NCI-H187 (cell line): ENCODE results near the gene RTN1.

Experiments
- DNase-seq, 2 experiments: peaks; one replicate each; lab custom pipeline; 2025; lab: John Stamatoyannopoulos, UW

The RTN1 gene

DNA sequence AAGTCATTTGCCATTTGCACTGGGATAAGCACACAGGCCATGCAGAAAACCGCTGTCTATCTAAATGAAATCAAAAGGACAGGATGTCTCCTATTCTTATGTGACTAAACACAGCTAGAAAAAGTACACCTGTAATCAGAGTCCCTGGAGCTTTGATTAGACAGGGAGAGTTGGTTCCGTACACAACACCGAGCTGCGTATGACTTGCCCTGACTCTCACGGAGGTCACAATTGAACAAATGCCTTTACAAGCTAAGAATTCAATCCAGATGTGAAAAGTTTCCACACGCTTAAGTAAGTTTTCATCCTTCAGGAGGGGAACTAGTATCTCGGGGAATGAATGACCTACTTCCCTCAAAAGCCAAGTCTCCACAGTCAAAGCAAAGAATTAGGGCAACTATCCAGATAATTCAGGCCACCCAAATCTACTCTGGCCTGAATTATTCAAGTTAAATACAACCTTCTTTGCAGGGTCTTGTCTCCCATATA lies 67.5 kb downstream of the RTN1 start:
- DNase-seq: no peak

- no peak for DNase-seq
Measured at GRCh38 chr14:59788176-59788575, 82.4 kb downstream of the RTN1 start.

GRCh38 chr14:59787045-59787674 lies 83.4 kb downstream of the RTN1 start:
- no peak for DNase-seq

GRCh38 chr14:59785629-59786028 lies 84.9 kb downstream of the RTN1 start:
- no peak for DNase-seq

- DNase-seq: no peak
Measured at GRCh38 chr14:59782760-59783159, 87.8 kb downstream of the RTN1 start.

DNA sequence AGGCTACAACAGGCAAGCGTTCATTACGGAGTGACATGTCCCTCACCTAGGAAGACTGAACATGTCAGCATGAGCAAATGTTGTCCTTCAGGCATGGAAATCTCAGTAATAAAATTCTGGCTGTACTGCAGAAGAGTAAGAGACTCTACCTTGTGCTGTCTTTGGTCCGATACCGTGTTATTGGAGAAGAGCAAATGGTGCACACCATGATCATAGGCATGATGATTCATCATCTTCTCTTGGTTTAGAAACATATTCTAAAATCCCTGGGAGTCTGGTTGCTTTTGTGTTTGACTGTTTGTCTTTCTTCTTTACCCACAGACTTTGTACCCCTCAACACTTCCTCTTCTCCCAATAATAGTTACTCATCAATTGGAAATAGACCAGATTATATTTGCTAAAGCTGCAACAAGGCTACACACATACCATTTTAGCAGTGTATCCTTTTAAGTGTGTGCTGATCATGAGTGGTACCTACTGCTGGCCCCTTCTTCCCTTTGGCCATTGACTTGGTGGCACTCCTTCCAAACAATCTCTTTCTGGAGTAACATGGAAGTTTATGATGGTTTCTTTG lies 93.5 kb downstream of the RTN1 start:
- no peak for DNase-seq

GRCh38 chr14:59776468-59776867 lies 94.1 kb downstream of the RTN1 start:
- DNase-seq: no peak

DNA sequence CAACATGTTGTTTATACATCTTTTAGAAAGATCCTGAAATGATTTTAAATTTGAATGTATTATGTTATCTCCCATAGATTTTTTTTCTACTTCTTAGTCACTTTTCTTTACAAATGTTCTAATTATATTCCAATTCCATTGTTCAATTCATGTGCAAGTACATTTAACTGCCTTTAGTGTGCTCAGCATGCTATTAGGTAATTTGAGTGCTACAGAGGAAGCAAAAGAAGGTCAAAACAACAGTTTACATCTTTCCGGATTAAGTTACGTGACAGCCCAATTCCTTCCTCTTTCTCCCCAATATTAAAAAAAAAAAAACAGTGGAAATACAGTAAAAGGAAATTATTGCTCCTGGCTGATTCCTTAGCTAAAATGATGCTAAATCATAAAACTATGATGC lies 98.3 kb downstream of the RTN1 start:
- no peak for DNase-seq

DNA sequence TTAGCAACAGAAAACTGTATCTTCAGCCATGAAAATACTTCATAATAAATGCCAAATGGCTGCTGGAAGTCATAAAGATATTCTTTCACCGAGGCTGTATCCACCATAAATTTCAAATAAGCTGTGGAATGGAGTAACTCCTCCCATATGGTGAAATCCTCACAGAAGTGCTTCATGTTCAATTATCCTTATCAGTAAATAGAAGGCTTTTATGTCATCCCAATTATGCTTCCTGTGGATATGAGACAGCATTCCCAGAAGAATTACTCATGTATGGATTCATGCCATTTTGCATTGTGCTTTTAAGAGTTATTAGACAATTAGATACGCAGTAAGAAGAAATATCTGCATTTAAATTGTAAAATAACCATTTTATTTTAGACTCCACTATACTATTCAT lies 99.0 kb downstream of the RTN1 start:
- peak; percentile 18 to 77 for DNase-seq

GRCh38 chr14:59769586-59769985 lies 101.0 kb downstream of the RTN1 start:
- no peak for DNase-seq

- no peak for DNase-seq
Measured at GRCh38 chr14:59768855-59769375, 101.7 kb downstream of the RTN1 start.

DNA sequence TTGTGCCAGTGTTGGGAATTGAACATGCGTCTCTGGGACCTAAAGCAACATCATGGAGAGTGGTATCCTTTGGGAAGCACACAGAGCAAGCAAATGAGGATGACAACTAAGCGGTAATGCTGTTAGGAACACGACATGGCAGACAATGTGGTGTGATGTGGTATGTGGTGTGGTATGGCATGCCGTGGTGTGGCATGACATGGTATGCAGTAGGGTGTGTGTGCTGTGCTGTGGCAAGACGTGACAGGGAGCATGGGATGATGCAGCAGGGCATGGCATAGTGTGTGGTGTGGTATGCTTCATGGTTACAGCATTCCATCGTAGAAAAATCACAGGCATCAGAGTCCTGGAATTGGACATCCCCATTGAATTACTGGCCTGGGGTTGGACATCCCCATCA lies 108.7 kb downstream of the RTN1 start:
- no peak for DNase-seq

GRCh38 chr14:59755409-59756135 lies 115.0 kb downstream of the RTN1 start:
- DNase-seq: no peak

GRCh38 chr14:59754256-59754655 lies 116.3 kb downstream of the RTN1 start:
- DNase-seq: no peak

- no peak for DNase-seq
Measured at GRCh38 chr14:59753512-59753911, 117.1 kb downstream of the RTN1 start.

- no peak for DNase-seq
Measured at GRCh38 chr14:59751578-59751977, 119.0 kb downstream of the RTN1 start.

DNA sequence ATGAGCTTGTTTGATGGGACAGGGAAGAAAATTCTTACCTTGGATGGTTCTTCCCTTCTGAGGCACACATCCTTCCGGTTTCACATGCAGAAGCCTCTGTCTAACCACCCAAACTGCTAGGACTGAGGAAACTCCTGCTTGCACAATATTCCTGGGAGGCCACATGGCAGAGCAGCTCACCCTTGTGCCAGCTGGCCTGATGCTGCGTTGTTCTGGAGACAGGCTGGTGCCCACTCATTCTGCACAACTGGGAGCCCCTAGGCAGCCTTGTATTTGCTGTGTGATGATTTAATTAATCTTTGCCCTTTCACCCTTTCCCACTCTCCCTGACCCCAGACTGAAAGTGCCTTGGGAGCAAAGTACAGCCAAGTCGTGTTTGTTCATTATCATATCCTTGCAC lies 130.8 kb downstream of the RTN1 start:
- no peak for DNase-seq

DNA sequence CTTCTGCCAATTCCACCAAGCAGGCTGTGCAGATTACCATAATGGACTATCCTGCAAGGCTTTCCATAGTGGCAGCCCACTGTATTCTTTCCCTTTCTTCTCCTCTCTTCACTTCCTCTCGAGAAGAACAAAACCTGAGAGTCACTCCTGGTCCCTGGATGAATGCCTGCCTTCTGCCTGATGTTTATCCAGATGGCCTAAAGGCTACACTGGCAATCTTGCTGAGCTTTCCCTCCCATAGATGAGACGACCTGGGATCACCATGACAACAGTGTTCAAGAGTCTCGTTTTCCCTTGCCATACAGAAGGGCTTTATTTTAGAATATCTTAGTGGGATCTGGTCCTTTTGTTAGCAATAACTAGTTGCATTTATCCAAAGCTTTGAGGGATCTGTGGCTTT lies 142.3 kb downstream of the RTN1 start:
- peak; percentile 20 to 41 for DNase-seq

- no peak for DNase-seq
Measured at GRCh38 chr14:59727073-59727661, 143.4 kb downstream of the RTN1 start.

DNA sequence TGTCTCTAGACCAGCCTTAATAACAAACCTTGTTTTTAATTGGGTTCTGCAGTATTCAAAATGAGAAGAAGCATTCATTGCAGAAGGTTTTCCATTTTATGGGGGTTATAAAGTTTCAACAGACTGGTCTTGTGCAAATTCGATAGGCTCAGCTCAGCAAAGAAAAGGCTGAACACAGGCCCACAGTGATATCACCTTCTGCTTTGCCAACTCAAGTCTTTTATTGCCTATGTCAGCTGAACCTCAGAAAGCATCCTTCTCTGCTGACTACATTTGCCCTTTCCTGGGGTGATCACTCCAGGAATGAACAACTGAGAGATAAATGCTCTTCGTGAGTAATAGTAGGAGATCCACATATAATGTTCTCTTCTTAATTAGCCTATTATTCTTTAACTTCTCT lies 159.5 kb downstream of the RTN1 start:
- no peak for DNase-seq

DNA sequence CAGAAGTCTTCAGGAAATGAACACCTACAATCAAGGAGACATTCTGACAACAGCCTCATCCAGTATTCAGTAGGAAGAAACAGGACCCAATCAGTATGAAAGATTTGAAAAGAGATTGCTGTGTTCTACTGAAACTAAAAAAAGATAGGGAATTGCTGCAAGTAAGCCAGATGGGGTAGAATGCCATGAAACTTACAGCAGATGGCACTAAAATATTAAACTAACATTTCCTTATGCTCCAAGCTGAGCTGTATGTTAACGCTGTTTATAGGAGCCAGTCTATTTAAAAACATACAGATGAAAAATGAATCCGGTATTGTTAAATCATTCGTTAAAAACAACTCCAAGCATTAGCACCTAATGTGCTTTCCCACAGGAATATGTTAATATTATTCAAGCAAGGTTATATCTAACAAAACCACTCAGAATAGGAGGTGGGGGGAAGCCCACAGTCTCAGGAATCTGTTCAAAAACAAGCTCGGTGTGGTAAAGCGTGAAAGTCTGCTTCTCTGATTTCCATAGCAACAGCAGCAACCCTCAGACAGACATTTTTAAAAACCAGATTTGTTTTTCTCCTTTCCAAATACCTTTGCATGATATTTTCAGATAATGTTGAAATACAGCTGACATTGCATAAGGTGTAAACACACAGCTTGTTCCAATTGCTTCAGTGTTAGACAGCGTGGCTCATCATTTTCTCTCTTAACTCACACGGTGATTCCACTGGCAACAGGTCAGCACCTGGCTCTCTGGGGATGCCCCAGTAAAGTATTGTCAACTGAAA lies 162.6 kb downstream of the RTN1 start:
- no peak for DNase-seq

GRCh38 chr14:59705866-59706265 lies 164.7 kb downstream of the RTN1 start:
- DNase-seq: no peak
